GM19035 (cell line): ENCODE data around the gene RHOD.

Experiments used
- ATAC-seq: cut with Tn5 transposase; IDR thresholded peaks from one replicate; pipeline ENCODE4 v1.9.1; 2021; ENCODE audit not compliant: unreplicated experiment

The RHOD gene

GRCh38 chr11:67056267-67057204 lies at the start of gene RHOD:
Gene RHOD (plus strand): TSS chr11:67056847. CDS start chr11:67056903, 56 bp downstream.
- no peak for ATAC-seq

- ATAC-seq: no peak
Measured at GRCh38 chr11:67007126-67007525, 49.5 kb upstream of the RHOD start.

DNA sequence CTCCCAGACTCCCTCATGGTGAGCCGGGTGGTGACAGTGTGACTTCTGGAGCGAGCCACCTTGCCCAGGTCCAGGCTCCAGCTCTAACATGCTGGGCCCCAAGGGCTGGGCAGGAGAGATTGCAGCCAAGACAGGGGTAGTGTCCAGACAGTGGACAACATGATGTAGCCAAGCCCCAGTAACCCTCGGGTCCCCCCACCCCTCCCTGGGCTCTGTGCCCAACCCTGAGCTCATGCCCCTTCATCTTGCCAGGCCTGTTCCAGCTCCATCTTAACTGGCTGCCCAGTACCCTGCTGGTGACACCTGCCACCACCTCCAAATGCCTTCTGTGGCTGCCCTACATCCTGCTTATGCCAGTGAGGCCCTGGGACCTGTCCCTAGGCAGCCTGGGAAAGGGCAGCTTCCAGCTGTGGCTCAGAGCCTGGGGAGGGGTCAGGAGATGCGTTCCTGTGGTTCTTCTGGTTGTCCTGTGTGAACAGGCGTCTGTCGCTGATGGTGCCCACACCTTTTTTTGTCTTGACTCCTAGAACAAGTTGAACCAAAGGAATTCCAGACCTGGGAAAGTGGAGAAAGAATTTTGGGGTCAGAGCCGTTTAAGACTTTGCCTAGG lies 46.2 kb upstream of the RHOD start:
- ATAC-seq: no peak

GRCh38 chr11:67013511-67014045 lies 43.1 kb upstream of the RHOD start:
- ATAC-seq: no peak

GRCh38 chr11:67014343-67014742 lies 42.3 kb upstream of the RHOD start:
- no peak for ATAC-seq

- ATAC-seq: no peak
Measured at GRCh38 chr11:67015048-67015447, 41.6 kb upstream of the RHOD start.

DNA sequence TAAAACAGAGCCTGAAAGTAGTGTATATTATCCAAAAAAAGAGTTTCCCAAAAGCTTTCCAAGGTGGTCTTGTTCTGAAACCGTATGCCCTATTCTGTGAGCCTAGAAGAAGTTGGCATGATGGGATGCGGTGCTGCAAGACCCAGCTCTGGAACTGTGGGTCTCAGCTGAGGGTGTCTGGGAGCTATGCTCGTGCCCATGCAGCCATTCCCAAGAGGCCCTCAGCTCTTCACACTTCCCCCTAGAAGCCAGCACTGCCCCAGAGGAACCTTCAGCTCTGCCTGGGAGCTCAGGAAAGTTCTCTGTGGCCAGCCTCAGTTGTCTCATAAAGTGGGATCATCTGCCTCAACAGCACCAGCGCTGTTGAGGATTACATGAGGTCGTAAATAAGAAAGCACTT lies 40.1 kb upstream of the RHOD start:
- no peak for ATAC-seq

DNA sequence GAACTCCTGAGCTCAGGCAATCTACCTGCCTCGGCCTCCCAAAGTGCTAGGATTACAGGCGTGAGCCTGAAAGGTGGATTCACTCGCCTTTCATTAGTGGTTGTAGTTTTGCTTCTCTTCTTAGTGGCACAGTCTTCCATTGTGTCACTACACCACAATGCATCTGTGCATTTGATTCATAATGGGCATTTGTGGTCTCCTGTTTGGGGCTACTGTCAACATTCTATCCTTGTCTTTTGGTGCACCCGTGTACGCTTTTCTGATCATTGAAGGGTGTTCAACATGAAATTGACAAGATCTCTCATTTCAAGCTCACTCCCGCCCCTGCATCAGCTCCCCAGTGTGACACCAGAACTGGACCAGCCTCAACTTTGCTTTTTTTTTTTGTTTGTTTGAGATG lies 35.7 kb upstream of the RHOD start:
- no peak for ATAC-seq

DNA sequence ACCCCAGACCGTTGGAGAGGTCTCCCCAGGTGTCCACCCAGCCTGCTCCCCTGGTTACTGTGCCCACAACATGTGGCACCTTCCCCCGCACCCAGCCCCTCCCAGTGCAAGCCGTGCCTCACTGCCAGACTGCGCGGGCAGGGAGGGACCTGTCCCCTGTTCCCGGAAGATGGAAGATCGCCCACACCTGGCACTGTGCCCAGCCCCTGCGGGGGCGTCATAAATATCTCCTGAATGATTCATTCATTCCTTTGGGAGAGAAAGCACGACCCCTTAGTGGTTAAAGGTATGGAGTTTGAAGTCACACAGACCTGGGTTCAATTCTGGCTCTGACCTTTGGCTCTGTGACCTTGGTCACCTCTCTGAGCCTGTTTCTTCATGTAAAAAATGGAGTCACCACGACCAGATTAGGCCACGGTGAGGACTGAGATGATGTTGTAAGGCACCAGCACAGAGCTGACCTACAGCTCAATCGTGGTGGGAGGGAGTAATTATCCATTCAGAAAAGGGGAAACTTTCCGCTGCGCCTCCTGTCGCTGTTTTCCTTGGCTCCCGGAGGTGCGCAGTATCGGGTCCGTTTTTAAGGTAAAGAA lies 34.2 kb upstream of the RHOD start:
- no peak for ATAC-seq

DNA sequence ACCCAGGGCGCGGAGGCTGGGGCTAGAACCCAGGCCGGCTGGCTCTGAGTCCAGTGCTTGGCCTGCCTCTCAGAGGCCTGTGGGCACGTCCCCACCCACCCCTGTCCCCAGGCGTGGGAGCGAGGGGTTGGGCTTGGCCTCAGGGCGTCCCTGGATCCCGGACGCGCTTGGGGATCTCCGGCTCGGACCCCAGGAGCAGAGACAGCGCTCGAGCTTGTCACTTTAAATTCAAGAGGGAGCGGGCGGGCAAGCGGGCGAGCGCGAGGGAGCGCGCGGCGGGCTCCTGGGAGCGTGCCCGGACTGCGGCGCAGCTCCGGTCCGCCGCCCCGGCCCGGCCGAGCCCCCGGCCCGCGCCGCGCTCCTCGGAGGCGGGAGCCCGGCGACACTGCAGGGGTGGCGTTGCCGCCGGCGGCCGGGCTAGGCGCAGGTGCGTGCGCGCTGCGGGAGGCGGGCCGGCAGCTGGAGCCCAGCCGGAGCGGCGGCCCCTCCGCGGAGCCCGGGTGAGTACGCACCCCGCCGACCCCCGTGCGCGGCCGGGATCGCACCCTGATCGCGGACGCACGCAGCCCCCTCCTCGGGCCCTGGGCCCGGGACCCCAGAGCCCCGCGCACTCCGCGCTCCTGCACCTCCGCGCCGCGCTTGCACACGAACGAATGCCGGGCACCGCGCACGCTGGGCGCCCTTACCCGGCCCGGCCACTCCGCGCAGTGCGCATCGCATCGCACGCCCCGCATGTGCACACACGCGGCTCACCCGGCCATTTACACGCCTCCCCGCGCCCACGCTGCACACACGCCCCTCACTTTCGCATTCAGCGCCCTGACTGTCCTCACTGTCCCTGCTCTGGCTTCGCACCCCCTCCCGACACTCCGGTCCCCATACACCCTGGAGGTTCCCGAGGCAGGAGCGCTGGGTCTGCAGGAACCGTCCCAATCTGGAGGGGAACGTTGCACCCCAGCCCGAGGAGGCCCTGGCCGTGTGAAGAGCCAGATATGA lies 33.4 kb upstream of the RHOD start, which contains the start of gene SYT12:
Gene SYT12, plus strand, starts transcription at position 174 of the 996 bp plus-strand sequence. CDS start 7,011 bp downstream, outside the sequence.
- no peak for ATAC-seq

- no peak for ATAC-seq
Measured at GRCh38 chr11:67023957-67024353, 32.7 kb upstream of the RHOD start.

- ATAC-seq: no peak
Measured at GRCh38 chr11:67024410-67024809, 32.2 kb upstream of the RHOD start.

- no peak for ATAC-seq
Measured at GRCh38 chr11:67024966-67025365, 31.7 kb upstream of the RHOD start.

GRCh38 chr11:67025750-67026149 lies 30.9 kb upstream of the RHOD start:
- ATAC-seq: no peak

- ATAC-seq: no peak
Measured at GRCh38 chr11:67026941-67027340, 29.7 kb upstream of the RHOD start.

GRCh38 chr11:67027483-67027930 lies 29.1 kb upstream of the RHOD start:
- no peak for ATAC-seq

GRCh38 chr11:67027943-67028542 lies 28.6 kb upstream of the RHOD start:
- ATAC-seq: peak; percentile 79

DNA sequence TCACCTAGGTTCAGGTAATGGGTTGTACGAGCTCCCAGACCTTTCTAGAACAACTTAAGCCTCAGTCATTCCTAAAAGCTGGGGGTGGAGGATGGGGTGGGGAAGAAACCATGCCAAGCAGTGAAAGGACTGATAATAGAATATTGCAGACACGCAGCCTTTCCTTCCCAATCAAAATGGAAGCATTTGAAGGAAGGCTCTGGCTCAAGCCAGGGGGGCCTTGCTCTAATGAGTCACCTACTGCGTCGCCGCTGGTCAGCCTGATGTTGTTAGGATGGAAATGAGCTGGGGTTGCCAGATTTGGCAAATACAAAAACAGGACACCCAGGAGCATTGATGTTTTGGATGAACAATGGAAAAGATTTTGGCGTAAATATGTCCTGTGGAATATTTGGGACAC lies 27.5 kb upstream of the RHOD start:
- no peak for ATAC-seq

- no peak for ATAC-seq
Measured at GRCh38 chr11:67030976-67031375, 25.7 kb upstream of the RHOD start.
